Measurements from ENCODE around the gene MAJIN.

MAJIN gene

DNA sequence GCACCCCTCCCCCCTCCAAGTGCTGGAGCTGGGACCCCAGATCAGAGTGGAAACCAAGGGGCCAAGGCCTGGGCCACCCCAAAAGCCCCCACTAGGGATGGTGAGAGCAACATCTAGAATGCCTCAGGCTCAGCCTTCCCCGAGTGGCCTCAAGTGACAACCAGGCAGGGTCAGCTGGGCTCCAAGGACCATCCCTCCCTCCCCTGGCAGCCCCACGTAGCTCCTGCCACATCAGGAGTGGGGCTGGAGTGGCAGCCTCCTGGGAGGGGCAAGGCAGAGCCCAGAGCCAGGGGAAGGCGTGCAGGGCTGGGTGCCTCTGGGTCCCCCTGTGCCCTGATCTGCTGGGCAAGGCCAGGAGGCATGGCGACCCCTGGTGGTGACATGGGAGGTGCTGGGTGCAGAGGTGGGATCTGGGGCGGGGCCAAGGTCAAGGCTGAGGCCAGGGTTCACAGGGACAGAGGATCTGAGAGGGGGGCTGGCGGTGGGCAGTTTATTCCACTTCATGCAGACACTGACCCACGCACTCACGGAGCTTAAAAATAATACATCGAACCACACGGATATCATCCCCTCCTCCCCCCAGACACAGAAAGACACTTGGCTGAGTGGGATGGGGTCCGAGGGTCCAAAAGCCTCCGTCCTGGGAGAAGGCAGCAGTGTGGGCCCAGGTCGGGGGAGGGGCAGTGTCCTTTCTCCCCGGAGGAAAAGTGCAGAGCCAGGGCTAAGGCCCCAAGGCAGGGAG is 77.7 kb downstream of the MAJIN start:
- no peak overlapping the region for H2AFZ ChIP-seq (ENCODE audit: low read depth, low read length)
- no peaks in the 10 kb centered on the region for H4K20me1 ChIP-seq (ENCODE audit: insufficient read depth, low read length)
- no peaks in the 10 kb centered on the region for H3K9me3 ChIP-seq (ENCODE audit: insufficient read depth, low read length, severe bottlenecking)
- H3K9ac ChIP-seq (ENCODE audit: low read depth, low read length): no peak overlapping the region
- H3K36me3 ChIP-seq (ENCODE audit: insufficient read depth, low read length): peaks cover 29% of the 10 kb centered on the region
- TF ChIP-seq EZH2 (IDR thresholded peaks at IDR 0.05; ENCODE audit: borderline replicate concordance, low read depth, low read length, severe bottlenecking): no peak
- TF ChIP-seq, protein P1, sequence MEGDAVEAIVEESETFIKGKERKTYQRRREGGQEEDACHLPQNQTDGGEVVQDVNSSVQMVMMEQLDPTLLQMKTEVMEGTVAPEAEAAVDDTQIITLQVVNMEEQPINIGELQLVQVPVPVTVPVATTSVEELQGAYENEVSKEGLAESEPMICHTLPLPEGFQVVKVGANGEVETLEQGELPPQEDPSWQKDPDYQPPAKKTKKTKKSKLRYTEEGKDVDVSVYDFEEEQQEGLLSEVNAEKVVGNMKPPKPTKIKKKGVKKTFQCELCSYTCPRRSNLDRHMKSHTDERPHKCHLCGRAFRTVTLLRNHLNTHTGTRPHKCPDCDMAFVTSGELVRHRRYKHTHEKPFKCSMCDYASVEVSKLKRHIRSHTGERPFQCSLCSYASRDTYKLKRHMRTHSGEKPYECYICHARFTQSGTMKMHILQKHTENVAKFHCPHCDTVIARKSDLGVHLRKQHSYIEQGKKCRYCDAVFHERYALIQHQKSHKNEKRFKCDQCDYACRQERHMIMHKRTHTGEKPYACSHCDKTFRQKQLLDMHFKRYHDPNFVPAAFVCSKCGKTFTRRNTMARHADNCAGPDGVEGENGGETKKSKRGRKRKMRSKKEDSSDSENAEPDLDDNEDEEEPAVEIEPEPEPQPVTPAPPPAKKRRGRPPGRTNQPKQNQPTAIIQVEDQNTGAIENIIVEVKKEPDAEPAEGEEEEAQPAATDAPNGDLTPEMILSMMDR (IDR thresholded peaks at IDR 0.05; ENCODE audit: borderline replicate concordance, extremely low read depth, low read length, poor library complexity, severe bottlenecking): peak; percentile 98
- no peak overlapping the region for H3K27ac ChIP-seq (ENCODE audit: low read length)
- no peak overlapping the region for H3K4me3 ChIP-seq (ENCODE audit: low read depth in 1 of 2, low read length in 2 of 2)
- no peak overlapping the region; the same call in 1 of the 2 replicates for H3K4me2 ChIP-seq (ENCODE audit: insufficient read depth, low read length)
- no peaks in the 10 kb centered on the region for H3K27me3 ChIP-seq (ENCODE audit: insufficient read depth, low read length, poor library complexity)
- DNase-seq (peak; percentile 89), ATAC-seq (ENCODE audit: insufficient read depth, low read depth) (peak; percentile 98)
- H3K4me1 ChIP-seq (ENCODE audit: insufficient read depth, low read length): no peaks in the 10 kb centered on the region
- no peaks in the 10 kb centered on the region for H3K79me2 ChIP-seq (ENCODE audit: insufficient read depth, low read length)

DNA sequence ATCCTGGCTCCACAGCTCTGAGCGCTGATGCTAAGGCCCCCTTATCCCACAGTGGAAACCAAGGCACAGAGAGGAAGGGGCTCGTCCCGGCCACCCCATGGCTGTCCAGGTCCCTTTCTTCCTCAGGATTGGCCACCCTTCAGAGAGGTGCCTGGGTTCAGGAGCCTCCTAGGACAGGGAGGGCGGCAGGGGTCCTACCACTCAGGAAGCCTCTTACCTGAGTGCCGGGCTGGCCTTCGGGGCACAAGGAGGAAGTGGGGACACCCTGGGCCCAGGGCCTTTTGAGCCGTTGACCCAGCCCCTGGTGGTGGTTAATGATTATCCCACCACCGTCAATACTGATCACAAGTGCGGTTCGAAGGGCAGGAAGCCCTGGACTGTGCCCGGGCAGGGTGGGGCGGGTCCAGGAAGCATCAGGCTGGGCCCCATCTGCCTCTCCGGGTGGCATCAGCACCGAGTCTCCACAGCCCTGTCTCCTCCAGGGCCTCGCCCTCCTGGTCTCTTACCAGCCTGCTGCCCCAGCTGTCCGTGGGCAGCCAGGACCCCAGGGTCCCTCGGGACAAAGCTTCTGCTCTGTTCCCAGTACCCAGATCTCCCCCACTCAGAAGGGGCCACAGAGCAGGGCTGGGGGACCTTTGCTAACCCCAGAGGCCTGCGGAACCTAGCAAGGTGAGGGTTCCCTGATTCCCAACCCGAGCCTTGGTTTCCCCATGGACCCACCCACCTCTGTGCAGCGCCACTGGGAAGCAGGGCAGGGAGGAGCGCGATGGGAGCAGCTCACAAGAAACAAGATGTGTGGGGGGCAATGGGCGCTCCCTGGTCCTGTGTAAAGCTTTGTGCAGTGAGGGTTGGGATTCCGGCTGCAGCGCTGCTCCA is 78.5 kb downstream of the MAJIN start:
- ATAC-seq (ENCODE audit: insufficient read depth, low read depth) (no peak), DNase-seq (no peak)
- Histone ChIP-seq H2AFZ (ENCODE audit: low read depth, low read length) (no peak overlapping the region), H3K36me3 (ENCODE audit: insufficient read depth, low read length) (peaks cover 26% of the 10 kb centered on the region), H3K4me1 (ENCODE audit: insufficient read depth, low read length) (peaks cover under 1% of the 10 kb centered on the region; the same call in 1 of the 2 replicates), H3K9ac (ENCODE audit: low read depth, low read length) (no peak overlapping the region), H3K79me2 (ENCODE audit: insufficient read depth, low read length) (no peaks in the 10 kb centered on the region), H3K27me3 (ENCODE audit: insufficient read depth, low read length, poor library complexity) (no peaks in the 10 kb centered on the region), H4K20me1 (ENCODE audit: insufficient read depth, low read length) (no peaks in the 10 kb centered on the region), H3K4me2 (ENCODE audit: insufficient read depth, low read length) (no peak overlapping the region; the same call in 1 of the 2 replicates), H3K4me3 (ENCODE audit: low read depth in 1 of 2, low read length in 2 of 2) (no peak overlapping the region), H3K27ac (ENCODE audit: low read length) (no peak overlapping the region), H3K9me3 (ENCODE audit: insufficient read depth, low read length, severe bottlenecking) (no peaks in the 10 kb centered on the region)
- no peak for TF ChIP-seq EZH2 (IDR thresholded peaks at IDR 0.05; ENCODE audit: borderline replicate concordance, low read depth, low read length, severe bottlenecking)
- TF ChIP-seq, protein P1 (IDR thresholded peaks at IDR 0.05; ENCODE audit: borderline replicate concordance, extremely low read depth, low read length, poor library complexity, severe bottlenecking): no peak

DNA sequence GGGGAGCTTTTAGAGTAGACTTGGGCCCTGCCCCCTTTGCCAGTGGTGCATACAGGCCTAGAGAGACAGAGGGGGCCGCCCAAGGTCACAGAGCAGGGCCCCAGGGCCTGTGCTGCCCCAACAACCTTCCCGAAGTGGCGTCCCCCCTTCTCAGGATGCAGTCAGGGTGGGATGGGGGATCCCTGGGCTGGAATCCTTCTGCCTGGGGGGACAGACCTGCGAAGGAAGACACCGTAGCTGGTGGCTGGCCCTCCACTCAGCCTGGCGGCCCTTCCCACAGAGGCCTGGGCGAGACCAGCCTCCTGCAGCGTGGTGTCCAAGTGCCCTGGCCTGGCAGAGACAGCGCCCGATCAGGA is 79.1 kb downstream of the MAJIN start:
- Histone ChIP-seq H3K4me3 (ENCODE audit: low read depth in 1 of 2, low read length in 2 of 2) (no peak overlapping the region), H2AFZ (ENCODE audit: low read depth, low read length) (no peak overlapping the region), H4K20me1 (ENCODE audit: insufficient read depth, low read length) (no peaks in the 10 kb centered on the region), H3K9me3 (ENCODE audit: insufficient read depth, low read length, severe bottlenecking) (no peaks in the 10 kb centered on the region), H3K27me3 (ENCODE audit: insufficient read depth, low read length, poor library complexity) (no peaks in the 10 kb centered on the region), H3K4me2 (ENCODE audit: insufficient read depth, low read length) (no peak overlapping the region), H3K79me2 (ENCODE audit: insufficient read depth, low read length) (no peaks in the 10 kb centered on the region), H3K9ac (ENCODE audit: low read depth, low read length) (no peak overlapping the region), H3K4me1 (ENCODE audit: insufficient read depth, low read length) (peaks cover 6% of the 10 kb centered on the region), H3K27ac (ENCODE audit: low read length) (no peak overlapping the region), H3K36me3 (ENCODE audit: insufficient read depth, low read length) (peaks cover 21% of the 10 kb centered on the region)
- DNase-seq (no peak), ATAC-seq (ENCODE audit: insufficient read depth, low read depth) (no peak)
- TF ChIP-seq EZH2 (IDR thresholded peaks at IDR 0.05; ENCODE audit: borderline replicate concordance, low read depth, low read length, severe bottlenecking): no peak
- TF ChIP-seq, protein P1 (IDR thresholded peaks at IDR 0.05; ENCODE audit: borderline replicate concordance, extremely low read depth, low read length, poor library complexity, severe bottlenecking): no peak

Data from DND-41 (cell line).